HG02571 (cell line): ENCODE data around the gene LCE6A.

Experiments
- ATAC-seq: cut with Tn5 transposase; IDR thresholded peaks from one replicate; pipeline ENCODE4 v1.9.1; 2021; ENCODE audit warnings: mild to moderate bottlenecking, moderate library complexity; ENCODE audit not compliant: unreplicated experiment

Gene LCE6A

DNA sequence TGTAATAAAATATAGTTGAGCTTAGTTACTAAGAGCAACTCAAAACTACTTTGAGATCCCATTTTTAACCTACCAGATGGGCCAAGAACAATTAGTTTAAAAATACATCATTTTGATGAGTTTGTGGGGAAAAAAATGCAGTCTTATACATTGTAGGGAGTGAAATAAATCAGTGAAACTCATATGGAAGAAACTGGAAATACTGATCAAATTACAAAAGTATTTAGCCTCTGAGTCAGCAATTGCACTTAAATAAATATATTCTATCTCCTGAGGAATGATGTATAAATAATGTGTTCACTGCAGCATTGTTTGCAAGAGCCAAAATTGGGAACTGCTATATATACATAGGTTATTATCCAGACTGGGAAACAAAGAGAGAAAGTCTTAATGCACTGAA is 30.8 kb downstream of the LCE6A start:
- no peak for ATAC-seq

DNA sequence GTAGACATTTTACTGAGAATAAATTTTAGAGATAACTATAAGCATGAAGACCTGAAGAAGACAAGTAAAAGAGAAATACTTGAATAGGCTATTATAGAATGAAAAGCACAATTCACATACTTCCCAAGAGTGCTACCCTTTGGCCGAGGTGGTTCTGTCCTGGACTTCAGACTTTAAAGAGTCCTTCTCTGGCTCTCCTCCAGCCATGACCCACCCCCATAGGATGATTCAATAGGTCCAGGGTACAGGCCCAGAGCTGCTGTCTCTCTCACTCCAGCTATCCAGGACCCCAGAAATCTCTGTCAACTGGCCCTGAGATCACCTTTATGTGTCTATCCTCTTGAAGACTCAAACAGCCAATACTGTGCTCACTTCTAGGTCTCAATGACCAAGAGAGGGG is 34.2 kb downstream of the LCE6A start:
- ATAC-seq = no peak

DNA sequence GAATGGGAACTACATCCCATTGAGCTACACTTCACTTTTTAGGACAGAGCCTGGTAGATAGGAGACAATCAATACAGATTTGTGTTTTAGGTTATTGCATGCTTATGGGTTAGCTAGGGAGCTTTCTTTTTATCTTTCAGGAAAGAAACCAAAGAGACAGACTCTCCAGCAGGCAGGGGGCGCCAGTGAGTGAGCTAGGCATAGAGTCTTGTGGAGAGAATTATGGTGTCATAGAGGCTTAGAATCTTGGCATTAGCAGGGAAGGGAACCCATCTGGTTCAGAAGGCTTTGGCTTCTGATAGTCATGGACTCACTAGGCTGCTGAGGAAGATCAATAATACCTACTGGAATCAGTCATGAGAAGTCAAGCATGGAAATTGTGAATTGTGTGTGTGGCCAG is 35.4 kb downstream of the LCE6A start, which contains the start of gene SMCP:
TSS of gene SMCP (plus strand) at position 281 of the 400 bp plus-strand sequence. CDS start 6,101 bp downstream, outside the sequence.
- no peak for ATAC-seq

DNA sequence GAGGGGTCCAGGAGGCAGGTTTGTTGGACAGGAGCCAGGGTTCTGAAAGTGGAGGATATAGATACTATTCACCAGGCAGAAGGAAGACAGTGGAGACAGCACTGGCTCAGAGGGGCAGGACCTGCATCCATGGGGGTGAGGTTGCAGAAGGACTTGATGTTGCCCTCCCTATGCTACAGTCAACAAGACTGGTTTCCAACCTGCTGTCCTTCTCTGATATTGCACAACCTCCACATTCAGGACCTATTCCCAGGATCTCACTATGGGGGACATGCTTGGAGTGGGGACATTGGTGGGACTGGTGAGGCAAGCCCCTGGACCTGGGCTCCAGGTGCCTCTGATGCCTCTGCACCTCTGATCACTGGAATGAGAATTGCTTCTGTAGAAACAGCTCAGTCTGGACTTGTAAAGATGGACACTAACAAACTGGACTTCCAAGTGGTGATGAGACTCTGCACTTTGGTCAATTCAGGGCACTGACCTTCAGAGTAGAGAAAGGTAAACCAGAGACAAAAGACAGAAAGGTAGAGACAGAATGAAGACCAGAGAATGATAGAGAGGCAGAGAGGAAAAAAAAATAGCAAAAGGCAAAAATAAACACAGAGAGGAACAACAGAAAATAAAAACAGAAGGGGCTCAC is 37.0 kb downstream of the LCE6A start:
- no peak for ATAC-seq

DNA sequence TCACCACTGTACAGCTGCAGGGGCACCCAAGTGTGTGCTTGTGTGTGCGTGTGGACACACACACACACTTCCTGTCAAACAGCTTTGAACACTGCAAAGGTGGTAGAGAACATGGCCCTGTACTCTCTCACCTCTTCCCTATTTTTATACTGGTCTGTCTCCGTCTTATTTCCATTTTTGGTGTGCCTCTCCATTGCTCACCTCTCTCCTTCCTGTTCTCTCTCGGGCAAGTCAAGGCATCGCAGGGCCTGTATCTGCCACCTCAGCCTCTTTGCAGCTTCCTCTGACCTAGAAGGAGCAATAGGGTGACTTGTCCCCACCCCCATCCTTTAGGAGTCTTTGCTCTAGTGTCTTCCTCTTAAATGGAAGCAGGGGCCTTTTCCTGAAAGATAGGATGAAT is 37.7 kb downstream of the LCE6A start:
- no peak for ATAC-seq

DNA sequence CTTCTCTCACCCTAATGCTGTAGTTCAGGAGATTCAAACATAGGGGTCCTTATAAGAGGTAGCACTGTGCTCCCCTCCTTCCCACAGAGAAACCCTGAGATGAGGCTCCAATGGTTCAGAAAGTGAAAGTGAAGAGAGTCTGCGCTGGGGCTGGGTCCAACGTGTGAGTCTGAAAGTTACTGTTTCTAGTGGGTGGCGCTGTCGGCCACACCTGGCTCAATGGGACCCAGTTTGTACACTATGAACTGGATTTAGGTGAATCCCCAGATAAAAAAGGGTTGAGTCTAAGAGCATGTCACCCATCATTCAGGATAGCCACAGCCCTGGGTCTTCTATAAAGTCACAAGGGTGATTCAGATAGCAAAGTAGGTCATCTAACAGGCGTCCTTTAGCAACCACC is 38.3 kb downstream of the LCE6A start:
- peak; percentile 54 for ATAC-seq

DNA sequence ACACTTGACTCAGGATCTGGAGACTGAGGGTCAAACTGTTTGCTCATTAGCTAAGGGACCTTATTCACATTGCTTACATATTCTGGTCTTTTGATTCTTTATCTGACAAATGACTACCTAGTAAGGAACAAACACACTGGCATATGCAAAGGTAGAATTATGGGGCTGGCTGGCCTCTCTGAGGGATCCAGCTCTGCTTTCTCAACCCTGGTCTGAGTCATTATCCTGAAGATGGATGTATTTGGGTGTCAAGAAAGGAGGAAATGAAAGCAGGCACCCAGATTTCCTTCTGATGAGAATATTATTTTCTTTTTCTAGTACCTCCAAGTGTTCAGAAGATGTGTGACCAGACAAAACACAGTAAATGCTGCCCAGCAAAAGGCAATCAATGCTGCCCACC is 41.4 kb downstream of the LCE6A start:
- no peak for ATAC-seq

DNA sequence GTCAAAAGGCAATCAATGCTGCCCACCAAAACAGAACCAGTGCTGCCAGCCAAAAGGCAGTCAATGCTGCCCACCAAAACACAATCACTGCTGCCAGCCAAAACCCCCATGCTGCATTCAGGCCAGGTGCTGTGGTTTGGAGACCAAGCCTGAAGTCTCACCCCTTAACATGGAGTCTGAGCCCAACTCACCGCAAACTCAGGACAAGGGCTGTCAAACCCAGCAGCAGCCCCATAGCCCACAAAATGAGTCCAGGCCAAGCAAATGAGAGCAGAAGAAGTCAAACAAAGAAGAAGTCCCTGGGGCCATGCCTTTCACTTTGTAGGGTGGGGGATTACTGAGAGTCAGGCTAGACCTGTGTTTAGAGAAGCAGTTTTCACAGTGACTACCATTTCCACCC is 41.9 kb downstream of the LCE6A start:
- no peak for ATAC-seq

DNA sequence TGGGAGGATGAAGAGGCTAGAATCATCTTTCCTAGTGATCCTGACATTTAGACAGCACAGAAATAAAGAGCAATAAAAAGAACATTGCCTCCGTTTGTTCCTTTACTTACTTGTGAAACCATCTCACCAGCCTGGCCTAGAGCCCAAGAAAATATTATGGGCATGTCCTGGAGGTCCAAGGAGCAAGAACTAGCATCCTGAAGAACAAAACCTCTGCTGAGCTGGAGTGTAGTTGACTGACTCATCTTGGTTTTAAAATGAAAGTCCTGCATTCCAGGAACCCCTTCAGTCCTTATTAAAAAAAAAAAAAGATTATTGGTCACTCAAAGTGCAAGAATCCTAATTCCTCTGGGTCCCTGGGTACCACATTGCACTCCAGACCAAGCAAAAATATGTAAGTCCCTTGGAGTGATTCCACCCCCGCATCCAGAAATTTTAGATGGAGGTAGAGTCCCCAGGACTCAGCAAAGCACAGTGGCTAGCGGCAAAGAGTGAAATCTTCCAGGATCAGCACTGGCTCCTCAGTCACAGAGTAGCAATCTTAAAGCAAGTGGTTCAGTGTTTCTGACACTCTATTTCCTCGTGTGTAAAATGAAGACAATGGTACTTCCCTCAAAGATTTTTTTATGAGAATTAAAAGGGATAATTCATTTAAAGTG is 42.4 kb downstream of the LCE6A start:
- ATAC-seq = no peak

DNA sequence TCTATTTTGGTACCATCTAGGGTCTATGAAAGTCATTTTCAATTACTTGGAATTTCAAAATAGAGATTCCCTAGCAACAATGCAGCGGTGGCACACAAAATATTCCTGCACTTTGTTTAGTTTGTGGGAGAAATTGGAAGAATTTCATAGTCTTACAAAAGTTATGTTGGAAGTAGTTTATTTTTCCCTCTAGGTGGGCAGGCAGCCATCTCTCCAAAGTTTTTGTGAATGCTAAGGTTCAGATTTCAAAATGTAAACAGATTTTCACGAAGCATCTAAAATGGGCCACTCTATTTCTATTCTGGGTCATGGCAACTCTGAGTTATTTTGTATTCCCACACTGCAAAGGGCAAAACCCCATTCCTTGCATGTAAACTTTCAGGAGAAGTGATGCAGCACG is 43.4 kb downstream of the LCE6A start:
- ATAC-seq = no peak

DNA sequence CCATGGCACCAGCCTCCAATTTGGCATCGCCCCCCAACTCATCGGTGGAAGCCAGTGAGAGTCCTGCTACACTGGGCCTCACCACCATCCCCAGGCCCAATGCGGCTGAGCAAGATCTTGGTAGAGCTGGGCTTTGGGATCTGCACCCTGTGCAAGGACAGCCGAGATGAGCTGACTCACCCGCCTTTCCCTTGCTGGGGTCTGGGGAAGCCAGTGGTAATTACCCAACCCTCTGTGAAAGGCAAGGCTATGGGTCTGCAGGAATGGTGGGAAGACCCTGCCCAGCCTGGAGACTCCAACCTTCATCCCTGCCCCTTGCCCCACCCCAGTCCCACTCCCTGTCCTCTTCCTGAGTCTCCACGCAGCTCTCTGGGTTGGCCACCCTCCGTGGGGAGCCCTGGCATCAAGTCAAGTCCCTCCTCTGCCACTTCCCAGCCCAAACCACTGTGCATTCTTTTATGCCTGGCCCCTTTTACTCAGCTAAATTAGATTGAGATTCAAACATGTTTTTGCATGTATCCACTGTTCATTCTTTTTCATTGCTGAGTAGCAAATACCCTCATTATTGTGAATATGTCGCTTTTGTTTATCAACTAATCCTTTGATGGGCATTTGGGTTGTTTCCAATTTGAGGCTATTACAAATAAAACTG is 44.2 kb downstream of the LCE6A start:
- no peak for ATAC-seq

DNA sequence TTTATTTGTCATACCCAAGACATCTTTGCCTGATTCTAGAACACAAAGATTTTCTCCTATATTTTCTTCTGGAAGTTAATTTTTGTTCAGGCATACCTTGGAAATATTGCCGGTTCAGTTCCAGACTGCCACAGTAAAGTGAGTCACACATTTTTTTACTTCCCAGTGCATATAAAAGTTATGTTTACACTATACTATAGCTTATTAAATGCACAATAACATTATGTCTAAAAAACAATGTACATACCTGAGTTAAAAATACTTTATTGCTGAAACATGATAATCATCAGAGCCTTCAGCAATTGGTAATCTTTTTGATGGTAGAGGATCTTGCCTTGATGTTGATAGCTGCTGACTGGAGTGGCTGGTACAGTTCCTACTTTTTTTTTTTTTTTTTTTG is 45.5 kb downstream of the LCE6A start:
- no peak for ATAC-seq
